GM18519 (cell line): Measurements from ENCODE around the gene CD81.
"Not testable (repeated sequence)": the region's sequence is repeated elsewhere in the genome, so short reads cannot be mapped to it uniquely, and the experiment has no call there.

Experiments used
- ATAC-seq: cut with Tn5 transposase; IDR thresholded peaks from one replicate; pipeline ENCODE4 v1.9.1; 2021; ENCODE audit warnings: mild to moderate bottlenecking, moderate library complexity; ENCODE audit not compliant: unreplicated experiment, low FRiP score

The CD81 gene

GRCh38 chr11:2355000-2355644, 22.0 kb upstream of the CD81 start:
- no peak for ATAC-seq

- no peak for ATAC-seq
Measured at GRCh38 chr11:2357246-2357645, 19.9 kb upstream of the CD81 start.

GRCh38 chr11:2357651-2358050, 19.5 kb upstream of the CD81 start:
- ATAC-seq = not testable (repeated sequence)

- no peak for ATAC-seq
Measured at GRCh38 chr11:2358754-2359442, 18.2 kb upstream of the CD81 start.

GRCh38 chr11:2359557-2359956, 17.6 kb upstream of the CD81 start:
- ATAC-seq = no peak

GRCh38 chr11:2360081-2360642, 16.9 kb upstream of the CD81 start:
- ATAC-seq = no peak

GRCh38 chr11:2361565-2361964, 15.5 kb upstream of the CD81 start:
- ATAC-seq = no peak

- no peak for ATAC-seq
Measured at GRCh38 chr11:2362414-2362813, 14.7 kb upstream of the CD81 start.

- ATAC-seq = no peak
Measured at GRCh38 chr11:2363130-2363529, 14.0 kb upstream of the CD81 start.

GRCh38 chr11:2363577-2364370, 13.3 kb upstream of the CD81 start:
- ATAC-seq = no peak

- ATAC-seq = not testable (repeated sequence)
Measured at GRCh38 chr11:2364386-2364785, 12.7 kb upstream of the CD81 start.

GRCh38 chr11:2365571-2366210, 11.4 kb upstream of the CD81 start:
- no peak for ATAC-seq

- ATAC-seq = no peak
Measured at GRCh38 chr11:2366276-2366675, 10.8 kb upstream of the CD81 start.

GRCh38 chr11:2366733-2367132, 10.4 kb upstream of the CD81 start:
- ATAC-seq = no peak

GRCh38 chr11:2367266-2368160, 9.6 kb upstream of the CD81 start:
- no peak for ATAC-seq

GRCh38 chr11:2368178-2368850, 8.8 kb upstream of the CD81 start:
- no peak for ATAC-seq

GRCh38 chr11:2368851-2369180, 8.3 kb upstream of the CD81 start:
- no peak for ATAC-seq

- no peak for ATAC-seq
Measured at GRCh38 chr11:2369320-2369719, 7.8 kb upstream of the CD81 start.

GRCh38 chr11:2369896-2370295, 7.2 kb upstream of the CD81 start:
- no peak for ATAC-seq
